HG02798 (cell line): ENCODE measurements around the gene ATP10D.
A peak's percentile ranks its signal among the peaks of the same experiment; 100 is the strongest.

Experiments
- ATAC-seq: cut with Tn5 transposase; IDR thresholded peaks from one replicate; pipeline ENCODE4 v1.9.1; 2021; ENCODE audit warnings: mild to moderate bottlenecking; ENCODE audit not compliant: unreplicated experiment, poor library complexity

The ATP10D gene

DNA sequence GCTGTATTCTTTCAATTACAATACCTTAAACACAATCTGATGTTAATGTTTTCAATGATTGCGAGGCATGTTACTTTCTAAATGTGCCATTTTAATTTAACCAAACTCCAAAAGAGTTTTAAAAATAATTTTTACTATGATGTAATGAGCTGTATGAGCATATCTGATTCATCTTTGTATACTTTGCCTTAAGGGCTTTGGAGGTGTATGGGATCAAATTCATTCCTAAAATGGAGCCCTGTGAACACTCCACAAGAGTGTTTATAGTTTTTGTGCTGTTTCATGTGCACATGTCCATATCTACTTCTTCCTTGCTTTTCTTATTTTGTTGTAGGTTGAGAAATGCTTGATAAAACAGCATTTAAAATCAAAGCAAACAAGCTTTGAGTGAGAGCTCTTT, 82.4 kb downstream of the ATP10D start:
- no peak for ATAC-seq

GRCh38 chr4:47570816-47571215, 85.7 kb downstream of the ATP10D start:
- no peak for ATAC-seq

- no peak for ATAC-seq
Measured at GRCh38 chr4:47572981-47573380, 87.9 kb downstream of the ATP10D start.

DNA sequence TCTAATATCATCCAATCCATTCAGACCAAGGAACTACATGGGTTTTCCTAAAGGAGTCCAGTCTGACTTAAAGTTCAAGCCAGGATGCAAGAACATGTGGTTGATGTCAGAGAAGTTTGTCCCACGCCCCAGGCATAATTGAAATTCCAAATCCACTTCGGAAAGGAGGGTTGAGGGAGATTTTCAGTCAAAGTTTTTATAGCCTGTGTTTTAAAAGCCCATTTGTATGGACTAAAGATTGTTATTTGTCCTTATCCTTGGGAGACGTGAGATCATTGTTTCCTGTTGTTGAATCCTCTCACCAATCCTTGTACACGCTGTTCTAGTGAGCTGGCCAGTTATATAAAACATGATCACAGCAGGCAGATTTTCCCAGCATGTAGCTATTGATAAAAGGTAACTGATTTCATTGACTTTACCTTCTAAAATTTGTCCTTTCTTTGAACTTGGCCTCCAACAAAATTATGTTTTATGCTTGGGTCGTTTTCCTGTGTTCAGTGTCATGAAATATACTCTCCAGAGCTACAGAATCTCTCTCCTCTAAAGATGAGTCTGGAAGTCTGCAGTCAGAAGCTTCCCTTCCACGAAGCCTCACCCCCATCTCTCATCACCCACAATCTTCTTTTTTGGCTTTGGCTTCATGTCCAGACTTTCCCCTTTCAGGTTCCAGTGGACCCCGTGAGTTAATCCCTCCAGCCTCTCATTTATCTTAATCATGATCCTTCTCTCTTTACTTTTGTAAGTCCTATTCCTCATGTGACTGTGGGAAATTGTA, 92.9 kb downstream of the ATP10D start:
- ATAC-seq = no peak

- ATAC-seq = no peak
Measured at GRCh38 chr4:47579235-47579634, 94.2 kb downstream of the ATP10D start.

DNA sequence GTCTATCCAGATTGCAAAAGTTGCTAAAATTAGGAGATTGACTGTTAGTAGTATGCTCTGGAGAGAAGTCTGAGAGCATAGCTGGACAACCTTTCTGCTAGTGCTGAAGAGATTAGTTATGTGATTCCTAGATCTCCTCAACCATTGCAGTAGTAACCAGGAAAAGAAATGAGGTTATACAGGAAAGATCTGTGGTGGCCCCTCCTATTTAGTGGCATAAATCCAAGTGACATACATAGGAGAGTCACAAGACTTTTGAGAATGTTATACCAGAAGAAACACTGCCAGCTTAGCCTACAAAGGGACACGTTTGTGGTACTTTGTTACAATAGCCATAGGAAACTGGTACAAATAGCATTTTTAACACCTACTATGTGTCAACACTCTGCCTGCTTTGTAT, 105.2 kb downstream of the ATP10D start:
- no peak for ATAC-seq

DNA sequence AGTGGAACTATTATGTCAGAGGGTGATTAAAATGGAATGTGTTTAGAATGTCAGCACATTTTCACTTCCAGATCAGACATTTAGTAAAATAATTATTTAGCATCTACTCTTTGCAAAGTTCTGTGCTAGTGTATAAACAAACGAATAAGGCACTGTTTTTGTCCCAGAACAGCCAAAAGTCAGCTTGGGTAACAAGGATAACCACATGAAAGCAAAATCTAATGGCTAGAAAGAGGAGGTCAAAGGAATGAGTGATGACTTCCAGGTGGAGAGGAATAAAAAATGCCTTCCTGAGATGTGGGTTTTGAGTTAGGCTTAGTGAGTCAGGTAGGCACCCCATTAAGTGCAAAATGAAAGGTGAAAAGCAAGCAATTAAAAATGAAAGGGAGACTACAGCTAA, 112.6 kb downstream of the ATP10D start:
- no peak for ATAC-seq

DNA sequence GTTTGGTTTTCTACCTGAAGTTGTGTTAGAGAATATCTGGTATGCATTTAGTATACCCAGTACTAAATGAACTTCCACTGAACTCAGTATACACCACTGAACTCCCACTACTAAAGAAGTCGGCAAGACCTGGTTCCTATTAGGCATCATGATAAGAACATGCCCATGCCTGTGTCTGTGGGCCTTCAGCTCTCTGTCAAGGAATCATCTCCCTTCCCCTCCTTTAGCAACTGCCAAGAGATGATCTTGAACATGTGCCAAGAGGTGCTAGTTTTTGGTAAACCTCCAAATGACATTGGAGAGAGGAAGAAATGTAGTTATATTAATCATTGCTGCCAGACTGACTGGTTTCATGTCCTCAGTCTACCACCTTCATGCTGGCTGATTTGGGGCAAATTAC, 113.2 kb downstream of the ATP10D start:
- ATAC-seq = no peak

- ATAC-seq = no peak
Measured at GRCh38 chr4:47598896-47599295, 113.8 kb downstream of the ATP10D start.

GRCh38 chr4:47606482-47606881, 121.4 kb downstream of the ATP10D start:
- no peak for ATAC-seq

GRCh38 chr4:47612116-47613023, 127.3 kb downstream of the ATP10D start:
- no peak for ATAC-seq

DNA sequence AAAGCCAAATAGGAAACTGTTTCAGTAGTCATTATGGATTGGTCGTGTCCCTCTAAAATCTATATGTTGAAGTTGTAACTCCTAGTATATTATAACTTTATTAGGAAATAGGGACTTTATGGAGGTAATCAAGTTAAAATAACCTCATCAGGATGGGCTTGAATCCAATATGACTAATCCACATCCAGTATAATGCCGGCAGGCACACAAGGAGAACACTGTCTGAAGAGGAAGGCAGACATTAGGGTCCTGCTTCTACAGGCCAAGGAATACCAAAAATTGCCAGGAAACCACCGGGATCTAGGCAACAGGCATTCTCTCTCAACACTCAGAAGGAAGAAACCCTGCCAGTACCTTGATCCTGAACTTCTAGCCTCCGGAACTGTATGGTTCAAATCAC, 130.3 kb downstream of the ATP10D start:
- no peak for ATAC-seq

- peak; percentile 67 for ATAC-seq
Measured at GRCh38 chr4:47617607-47618006, 132.5 kb downstream of the ATP10D start.

GRCh38 chr4:47619691-47620090, 134.6 kb downstream of the ATP10D start:
- no peak for ATAC-seq

GRCh38 chr4:47621181-47621580, 136.1 kb downstream of the ATP10D start:
- ATAC-seq = no peak

GRCh38 chr4:47624031-47624441, 139.0 kb downstream of the ATP10D start:
- ATAC-seq = no peak

GRCh38 chr4:47631161-47631560, 146.1 kb downstream of the ATP10D start:
- ATAC-seq = no peak

- ATAC-seq = no peak
Measured at GRCh38 chr4:47639531-47639930, 154.5 kb downstream of the ATP10D start.

- ATAC-seq = no peak
Measured at GRCh38 chr4:47640911-47641310, 155.8 kb downstream of the ATP10D start.

- ATAC-seq = no peak
Measured at GRCh38 chr4:47641755-47642154, 156.7 kb downstream of the ATP10D start.

- no peak for ATAC-seq
Measured at GRCh38 chr4:47642191-47642830, 157.2 kb downstream of the ATP10D start.
